GM19193 (cell line): Measurements from ENCODE around the gene FGF11.

Experiments
- POLR2A ChIP-seq: IDR thresholded peaks from 4 replicates; pipeline ENCODE4 v1.6.1; 2011; ENCODE audit not compliant: insufficient read depth, insufficient read length; ENCODE audit errors: extremely low read depth

The FGF11 gene

DNA sequence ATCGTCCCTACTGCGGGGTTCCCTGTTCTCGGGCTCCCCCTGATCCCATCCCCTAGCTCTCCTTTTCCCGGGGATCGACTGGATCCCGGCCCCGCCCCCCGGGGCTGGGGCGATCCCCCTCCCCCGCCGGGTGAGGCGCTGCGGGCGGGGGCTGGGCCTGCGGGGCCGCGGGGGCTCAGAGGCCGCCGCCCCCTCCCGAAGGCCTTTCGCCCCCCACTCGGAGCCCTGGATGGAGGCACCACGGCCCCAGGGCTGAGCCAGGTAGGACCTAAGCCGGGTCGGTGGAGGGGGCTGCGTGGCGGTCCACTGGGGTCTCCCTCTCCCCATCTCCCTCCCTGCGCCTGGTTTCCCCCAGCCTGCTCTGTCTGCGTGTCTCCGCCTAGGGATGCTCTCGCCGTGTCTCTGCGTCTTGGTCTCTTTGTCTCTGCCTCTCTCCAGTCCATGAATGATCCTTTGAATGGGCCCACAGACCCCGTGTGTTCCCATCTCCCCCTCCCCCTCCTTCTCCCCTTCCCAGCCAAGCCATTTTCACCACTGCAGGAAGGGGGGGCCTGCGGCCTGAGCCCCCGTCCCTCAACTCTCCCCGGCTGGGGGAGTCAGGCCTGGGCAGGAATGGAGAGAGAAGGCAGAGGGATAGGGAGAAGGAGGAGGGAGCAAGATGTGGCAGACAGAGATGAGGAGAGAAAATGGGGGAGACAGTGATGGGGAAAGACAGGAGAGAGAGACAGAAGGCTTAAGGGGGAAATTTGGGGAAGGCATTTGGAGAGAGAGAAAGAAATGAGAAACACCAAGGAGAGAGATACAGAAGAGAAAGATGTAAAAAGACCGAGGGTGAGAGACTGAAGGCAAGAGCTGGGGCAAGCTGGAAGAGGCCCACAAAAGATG lies 33.7 kb upstream of the FGF11 start:
- TF ChIP-seq POLR2A: no peak

DNA sequence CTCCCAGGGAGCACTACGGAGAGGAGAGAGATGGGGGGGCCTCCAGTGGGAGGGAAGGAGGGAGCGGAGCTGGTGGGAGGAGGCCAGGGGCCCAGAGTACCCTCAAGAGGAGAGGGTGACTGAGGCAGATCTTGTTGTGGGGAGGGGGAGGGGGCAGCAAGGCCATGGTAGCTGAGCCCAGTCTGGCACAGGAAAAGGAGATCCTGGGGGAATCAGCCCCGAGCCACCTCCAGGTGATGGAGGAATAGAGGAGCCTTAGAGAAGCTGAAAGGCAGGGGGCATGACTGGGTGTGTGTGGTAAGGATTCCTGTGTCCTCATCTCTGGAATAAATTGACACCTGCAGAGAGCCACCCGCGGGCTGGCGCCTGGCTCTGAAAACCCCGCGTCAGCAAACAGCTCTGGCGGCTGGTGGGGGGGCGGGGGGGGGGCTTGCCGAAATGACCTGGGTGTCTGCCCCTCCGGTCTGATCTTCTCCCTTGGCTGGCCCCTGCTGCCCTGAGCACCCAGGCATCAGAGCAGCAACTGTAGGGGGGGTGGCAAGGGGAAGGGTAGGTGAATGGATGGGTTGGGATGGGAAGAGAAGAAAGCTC lies 33.0 kb upstream of the FGF11 start:
- TF ChIP-seq POLR2A: no peak

DNA sequence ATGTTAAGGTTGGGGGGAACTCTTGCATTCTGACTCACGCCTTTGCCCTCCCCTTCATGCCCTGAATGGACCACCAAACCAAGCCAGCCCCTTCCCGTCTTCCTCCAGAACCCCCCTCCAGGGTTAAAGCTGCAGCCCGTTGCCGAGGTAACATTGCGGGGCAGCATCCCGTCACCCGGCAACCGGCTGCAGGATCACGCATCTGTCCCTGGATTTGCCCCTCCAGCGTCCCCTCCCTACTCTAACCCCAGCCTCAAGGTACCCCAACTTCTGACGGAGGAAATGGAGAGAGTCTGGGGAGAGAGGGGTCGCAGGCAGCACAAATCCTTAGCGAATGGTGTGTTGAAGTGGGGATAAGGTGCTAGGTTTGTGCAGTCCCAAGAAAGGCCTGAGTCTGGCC lies 32.2 kb upstream of the FGF11 start:
- TF ChIP-seq POLR2A: no peak

DNA sequence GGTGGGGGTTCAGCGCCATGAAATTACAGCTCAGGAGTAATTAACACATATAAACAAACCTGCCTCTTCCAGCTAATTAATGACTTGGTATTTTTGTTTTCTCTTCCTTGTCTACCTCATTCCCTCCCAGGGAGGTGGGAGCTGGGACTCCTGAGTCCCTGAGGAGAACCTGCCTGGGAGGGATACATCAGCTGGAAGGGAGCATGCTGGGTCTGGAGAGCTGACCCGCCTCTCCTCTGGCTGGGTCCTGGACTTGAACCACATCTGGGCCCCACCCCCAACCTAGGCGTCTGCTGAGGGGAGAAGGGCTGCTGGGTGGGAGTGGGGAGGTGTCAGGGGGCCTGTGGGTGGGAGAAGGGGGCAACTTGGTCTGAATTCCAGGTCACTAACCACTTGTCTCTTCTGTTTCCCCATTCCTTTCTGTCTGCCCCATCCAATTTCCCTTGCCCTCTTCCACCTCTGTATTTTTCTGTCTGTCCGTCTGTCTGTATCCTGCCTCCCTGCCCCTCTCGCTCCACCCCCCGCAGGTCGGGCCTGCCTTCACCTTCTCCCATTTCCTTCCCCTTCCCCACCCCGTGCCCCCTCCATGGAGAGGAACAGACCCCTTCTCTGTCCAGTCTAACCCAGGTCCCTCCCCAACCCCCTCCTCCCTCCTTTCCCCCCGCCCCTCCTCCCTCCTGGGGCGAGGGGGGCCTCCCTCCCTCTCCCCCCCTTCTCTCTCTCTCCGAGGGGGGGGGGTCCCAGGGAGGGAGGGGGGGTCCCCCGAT lies 31.6 kb upstream of the FGF11 start, which contains the start of gene NLGN2:
NLGN2 (plus strand) TSS at position 361 of the 767 bp plus-strand sequence. CDS start 411 bp downstream, outside the sequence.
- TF ChIP-seq POLR2A: no peak

DNA sequence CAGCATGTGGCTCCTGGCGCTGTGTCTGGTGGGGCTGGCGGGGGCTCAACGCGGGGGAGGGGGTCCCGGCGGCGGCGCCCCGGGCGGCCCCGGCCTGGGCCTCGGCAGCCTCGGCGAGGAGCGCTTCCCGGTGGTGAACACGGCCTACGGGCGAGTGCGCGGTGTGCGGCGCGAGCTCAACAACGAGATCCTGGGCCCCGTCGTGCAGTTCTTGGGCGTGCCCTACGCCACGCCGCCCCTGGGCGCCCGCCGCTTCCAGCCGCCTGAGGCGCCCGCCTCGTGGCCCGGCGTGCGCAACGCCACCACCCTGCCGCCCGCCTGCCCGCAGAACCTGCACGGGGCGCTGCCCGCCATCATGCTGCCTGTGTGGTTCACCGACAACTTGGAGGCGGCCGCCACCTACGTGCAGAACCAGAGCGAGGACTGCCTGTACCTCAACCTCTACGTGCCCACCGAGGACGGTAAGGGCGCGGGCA lies 31.0 kb upstream of the FGF11 start:
- TF ChIP-seq POLR2A: no peak

DNA sequence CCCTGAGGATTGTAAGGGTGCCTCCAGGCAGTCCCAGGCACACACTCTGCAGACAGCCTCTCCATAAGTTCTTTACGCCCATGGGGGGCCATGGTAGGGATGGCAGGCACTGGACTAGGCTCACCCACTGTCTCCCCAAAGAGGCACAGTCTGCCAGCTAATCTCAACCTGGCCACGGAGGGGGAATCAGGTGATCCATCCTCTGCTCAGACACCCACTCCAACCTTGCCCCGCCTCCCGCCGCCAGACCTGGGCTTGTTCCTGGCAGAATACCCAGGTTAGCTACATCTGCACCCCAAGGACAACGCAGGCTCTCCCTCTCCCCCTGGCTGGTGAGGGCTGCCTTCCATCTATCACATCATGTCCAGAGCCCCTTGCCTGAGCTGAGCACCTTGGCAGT lies 30.4 kb upstream of the FGF11 start:
- no peak for TF ChIP-seq POLR2A

DNA sequence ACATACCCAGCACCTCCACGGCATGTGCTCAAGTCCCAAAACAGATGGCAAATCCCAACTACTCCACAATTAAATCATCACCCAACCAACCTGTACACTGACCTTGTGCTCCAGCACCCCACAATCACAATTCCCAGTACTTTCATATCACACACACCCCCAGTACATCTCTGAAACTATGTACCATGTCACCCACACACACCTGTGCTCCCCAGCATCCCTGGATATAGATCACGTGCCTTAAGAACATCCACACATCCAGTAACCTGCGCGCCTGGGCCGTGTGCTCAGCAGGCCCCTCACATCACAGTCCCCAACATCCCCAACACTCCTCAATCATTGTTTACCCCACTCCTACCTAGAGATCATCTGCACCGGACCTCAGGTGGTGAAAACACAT lies 29.6 kb upstream of the FGF11 start:
- no peak for TF ChIP-seq POLR2A

DNA sequence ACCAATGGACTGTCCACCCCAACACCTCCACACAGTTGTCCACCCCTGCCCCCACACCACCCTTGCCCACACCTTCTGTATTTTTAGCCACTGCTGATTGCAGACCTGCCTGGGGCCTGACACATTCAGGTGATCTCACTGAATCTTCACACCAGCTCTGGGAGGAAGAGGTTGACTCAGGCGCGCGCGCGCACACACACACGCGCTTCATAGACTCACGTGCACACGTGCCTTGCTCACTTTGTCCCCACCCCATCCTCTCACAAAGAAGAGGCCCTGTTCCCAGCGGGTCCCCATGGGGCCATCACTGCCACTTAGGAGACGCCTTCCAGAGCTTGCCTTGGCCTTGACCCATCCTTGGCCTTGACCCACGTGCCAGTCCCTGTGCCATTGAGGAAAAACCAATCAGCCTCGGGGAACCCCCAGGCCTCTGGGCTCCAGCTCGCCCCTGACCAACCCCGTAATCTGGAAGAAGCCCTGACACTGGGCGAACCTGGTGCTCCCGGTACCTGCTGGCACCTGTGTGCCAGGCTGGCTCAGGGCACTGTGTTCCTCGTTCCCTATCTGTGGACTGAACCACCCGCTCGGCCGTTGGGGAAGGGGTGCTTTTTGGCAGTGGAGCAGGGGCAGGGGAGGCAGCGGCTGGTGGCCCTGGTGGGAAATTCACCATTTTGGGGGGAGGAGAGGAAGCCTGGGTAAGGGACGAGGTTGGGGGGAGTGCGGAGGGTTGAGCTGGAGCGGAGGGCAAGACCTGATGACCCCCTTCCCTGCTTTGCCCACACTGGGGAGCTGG lies 28.5 kb upstream of the FGF11 start:
- no peak for TF ChIP-seq POLR2A

DNA sequence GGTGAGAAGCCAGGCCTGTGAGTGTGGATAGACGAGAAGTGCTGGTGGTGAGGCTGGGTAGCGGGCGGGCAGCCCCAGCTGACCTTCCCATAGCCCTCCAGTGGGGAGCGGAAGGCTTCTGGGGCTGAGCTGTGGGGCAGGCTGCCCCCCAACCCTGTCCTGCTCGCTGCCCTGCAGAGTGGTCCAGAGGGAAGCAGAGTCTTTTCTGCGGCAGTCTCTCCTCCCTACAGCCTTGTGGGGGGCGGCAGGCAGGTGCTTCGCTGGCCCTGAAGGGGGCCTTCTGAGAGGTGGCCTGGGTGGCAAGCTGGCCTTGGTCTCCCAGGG lies 27.9 kb upstream of the FGF11 start:
- no peak for TF ChIP-seq POLR2A

DNA sequence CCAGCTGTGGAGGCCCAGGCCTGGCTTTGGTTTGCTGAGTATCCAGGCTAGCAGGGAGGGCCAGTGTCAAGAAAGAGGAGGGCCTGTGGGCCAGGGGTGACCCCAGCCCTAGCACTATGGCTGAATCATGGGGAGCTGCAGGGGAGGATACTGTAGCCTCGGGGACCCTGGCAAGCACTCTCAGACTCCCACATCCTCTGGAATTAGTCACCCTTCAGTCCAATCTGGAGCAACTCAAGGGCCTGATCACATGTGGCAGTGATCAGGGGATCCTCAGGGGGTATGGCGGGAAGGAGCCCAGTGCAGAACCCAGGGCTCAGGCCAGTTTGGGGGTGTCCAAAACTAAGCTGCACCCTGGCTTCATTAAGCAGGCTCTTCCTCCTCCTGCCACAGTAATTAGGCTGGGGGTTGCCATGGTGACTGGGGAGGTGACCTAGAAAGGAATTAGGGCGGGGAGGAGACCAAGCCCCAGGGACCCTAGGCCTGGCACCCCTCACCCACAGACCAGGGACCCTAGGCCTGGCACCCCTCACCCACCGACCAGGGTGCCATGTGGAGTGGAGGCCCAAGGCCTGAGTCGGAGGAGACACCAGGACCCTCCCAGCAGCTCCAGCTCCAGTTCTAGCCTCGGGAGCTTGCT lies 25.8 kb upstream of the FGF11 start:
- no peak for TF ChIP-seq POLR2A

DNA sequence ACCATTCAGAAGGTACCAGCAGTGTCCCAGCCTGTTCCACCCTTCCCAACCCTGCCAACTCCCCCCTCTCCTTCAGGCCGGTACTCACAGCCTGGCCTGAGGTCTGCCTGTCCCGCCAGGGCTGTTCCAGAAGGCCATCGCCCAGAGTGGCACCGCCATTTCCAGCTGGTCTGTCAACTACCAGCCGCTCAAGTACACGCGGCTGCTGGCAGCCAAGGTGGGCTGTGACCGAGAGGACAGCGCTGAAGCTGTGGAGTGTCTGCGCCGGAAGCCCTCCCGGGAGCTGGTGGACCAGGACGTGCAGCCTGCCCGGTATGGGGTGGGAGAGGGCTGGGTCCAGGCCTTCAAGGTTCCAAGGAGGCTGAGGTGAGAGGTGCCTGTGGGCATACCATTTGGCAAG lies 24.5 kb upstream of the FGF11 start:
- TF ChIP-seq POLR2A: no peak

DNA sequence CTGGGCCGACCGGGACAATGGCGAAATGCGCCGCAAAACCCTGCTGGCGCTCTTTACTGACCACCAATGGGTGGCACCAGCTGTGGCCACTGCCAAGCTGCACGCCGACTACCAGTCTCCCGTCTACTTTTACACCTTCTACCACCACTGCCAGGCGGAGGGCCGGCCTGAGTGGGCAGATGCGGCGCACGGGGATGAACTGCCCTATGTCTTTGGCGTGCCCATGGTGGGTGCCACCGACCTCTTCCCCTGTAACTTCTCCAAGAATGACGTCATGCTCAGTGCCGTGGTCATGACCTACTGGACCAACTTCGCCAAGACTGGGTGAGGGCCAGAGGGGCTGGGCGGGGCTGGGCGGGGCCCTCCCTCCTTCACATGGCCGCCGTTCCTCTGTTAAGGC lies 23.5 kb upstream of the FGF11 start:
- no peak for TF ChIP-seq POLR2A

DNA sequence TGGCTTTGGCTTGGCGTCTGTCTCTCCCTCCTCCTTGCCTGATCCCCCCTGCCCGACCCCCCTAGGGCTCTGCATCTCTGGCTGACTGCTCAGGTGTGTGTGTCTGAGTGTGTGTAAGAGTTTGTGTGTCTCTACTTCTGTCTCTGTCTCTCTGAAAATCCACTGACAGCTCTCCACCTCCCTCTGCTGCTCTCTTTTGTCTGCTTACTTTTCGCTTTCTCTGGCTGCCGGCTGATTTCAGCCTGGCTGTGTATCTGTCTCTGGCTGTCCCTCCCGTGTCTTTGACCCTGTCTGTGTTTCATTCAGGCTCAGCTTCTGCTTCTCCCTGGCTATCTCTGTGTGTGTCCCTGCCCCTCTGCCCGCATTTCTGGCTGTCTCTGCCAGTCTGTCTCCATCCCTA lies 23.0 kb upstream of the FGF11 start:
- TF ChIP-seq POLR2A: no peak

DNA sequence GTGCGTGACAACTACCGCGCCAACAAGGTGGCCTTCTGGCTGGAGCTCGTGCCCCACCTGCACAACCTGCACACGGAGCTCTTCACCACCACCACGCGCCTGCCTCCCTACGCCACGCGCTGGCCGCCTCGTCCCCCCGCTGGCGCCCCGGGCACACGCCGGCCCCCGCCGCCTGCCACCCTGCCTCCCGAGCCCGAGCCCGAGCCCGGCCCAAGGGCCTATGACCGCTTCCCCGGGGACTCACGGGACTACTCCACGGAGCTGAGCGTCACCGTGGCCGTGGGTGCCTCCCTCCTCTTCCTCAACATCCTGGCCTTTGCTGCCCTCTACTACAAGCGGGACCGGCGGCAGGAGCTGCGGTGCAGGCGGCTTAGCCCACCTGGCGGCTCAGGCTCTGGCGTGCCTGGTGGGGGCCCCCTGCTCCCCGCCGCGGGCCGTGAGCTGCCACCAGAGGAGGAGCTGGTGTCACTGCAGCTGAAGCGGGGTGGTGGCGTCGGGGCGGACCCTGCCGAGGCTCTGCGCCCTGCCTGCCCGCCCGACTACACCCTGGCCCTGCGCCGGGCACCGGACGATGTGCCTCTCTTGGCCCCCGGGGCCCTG lies 22.2 kb upstream of the FGF11 start:
- no peak for TF ChIP-seq POLR2A

DNA sequence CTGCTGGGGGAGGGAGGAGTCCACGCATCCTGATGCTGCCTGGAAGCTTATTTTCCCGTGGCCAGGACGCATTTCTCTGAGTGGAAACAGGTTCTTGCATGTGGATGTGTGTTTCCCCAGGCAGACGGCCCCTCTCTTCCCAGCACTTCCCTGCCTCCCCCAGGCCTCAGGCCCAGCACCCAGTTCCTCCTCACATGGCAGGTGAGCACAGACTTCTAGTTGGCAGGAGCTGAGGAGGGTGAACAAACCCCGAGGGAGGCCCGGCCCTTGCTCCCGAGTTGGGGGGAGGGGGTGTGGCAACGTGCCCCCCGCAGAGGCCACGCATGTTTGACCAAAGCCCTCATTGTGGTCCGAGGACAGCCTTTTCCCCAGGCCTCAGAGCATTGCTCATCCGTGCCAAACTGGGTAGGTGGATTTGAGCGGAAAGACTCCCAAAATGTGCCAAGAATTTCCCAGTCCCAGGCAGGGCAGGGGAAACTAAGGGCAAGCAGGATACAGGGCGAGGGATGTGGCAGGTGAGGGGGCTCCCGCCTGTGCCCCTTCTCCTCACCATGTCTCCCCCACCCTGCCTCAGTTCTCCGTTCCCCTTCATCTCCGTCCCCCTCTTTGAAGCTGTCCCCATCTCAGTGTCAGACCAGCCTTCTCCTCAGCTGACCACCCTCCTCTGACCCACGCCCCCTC lies 20.7 kb upstream of the FGF11 start:
- TF ChIP-seq POLR2A: no peak
